HUES48 (cell line): ENCODE measurements around the gene CXCR5.
"Not testable (repeated sequence)": the region's sequence is repeated elsewhere in the genome, so short reads cannot be mapped to it uniquely, and the experiment has no call there.

Experiments used
- H3K27ac ChIP-seq: one replicate; pipeline ENCODE4 v1.7.0; 2013; ENCODE audit warnings: low read depth, low read length, inconsistent platforms
- H3K27me3 ChIP-seq: 2 replicates; pipeline ENCODE4 v1.6.1; 2013; ENCODE audit warnings: mild to moderate bottlenecking, low read length; ENCODE audit not compliant: control insufficient read depth, insufficient read depth
- H3K36me3 ChIP-seq: 2 replicates; pipeline ENCODE4 v1.6.1; 2013; ENCODE audit warnings: low read length; ENCODE audit not compliant: control insufficient read depth, insufficient read depth
- H3K4me1 ChIP-seq: 2 replicates; pipeline ENCODE4 v1.6.1; 2013; ENCODE audit warnings: mild to moderate bottlenecking, low read length; ENCODE audit not compliant: control insufficient read depth, insufficient read depth
- H3K4me3 ChIP-seq: 2 replicates; pipeline ENCODE4 v1.5.1; 2013; ENCODE audit warnings: mild to moderate bottlenecking, low read depth, low read length
- H3K9ac ChIP-seq: 2 replicates; pipeline ENCODE4 v1.6.1; 2013; ENCODE audit warnings: mild to moderate bottlenecking, low read depth, low read length, moderate library complexity
- H3K9me3 ChIP-seq: 2 replicates; pipeline ENCODE4 v1.6.1; 2013; ENCODE audit warnings: low read length; ENCODE audit not compliant: control insufficient read depth, insufficient read depth

CXCR5 gene, protein sequence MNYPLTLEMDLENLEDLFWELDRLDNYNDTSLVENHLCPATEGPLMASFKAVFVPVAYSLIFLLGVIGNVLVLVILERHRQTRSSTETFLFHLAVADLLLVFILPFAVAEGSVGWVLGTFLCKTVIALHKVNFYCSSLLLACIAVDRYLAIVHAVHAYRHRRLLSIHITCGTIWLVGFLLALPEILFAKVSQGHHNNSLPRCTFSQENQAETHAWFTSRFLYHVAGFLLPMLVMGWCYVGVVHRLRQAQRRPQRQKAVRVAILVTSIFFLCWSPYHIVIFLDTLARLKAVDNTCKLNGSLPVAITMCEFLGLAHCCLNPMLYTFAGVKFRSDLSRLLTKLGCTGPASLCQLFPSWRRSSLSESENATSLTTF

DNA sequence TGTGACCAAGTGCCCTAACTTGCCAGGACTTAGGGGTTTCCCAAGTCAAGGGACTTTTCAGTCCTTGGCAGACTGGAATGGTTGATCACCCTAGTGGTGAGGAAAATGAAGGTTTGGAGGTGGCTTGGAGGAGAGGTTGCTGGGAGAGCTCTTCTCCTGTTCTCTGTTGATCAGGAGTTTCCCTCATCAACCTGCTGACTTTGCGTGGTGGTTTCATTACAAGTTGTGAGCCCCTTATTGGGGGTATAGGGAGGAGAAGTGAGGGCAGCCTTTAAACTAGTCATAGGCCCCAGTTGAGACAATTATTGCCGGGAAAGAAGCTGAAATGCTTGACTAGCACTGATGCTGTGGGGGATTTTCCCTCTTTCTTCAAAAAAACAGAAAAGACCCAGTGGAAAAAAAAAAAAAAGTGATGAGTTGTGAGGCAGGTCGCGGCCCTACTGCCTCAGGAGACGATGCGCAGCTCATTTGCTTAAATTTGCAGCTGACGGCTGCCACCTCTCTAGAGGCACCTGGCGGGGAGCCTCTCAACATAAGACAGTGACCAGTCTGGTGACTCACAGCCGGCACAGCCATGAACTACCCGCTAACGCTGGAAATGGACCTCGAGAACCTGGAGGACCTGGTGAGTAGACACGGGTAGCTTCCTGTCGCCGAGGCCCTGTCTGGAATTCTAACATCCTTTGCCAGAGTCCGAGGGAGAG lies at the start of gene CXCR5:
Gene CXCR5 (plus strand): TSS at position 525 of the 704 bp plus-strand sequence. CDS start 50 bp downstream, at position 575.
- Histone ChIP-seq H3K27me3 (no peaks in the 10 kb centered on the region), H3K9ac (no peak within 1 kb of the TSS), H3K27ac (no peak within 1 kb of the TSS), H3K4me3 (no peak within 1 kb of the TSS), H3K4me1 (peaks cover 13% of the 10 kb centered on the region), H3K36me3 (no peaks in the 10 kb centered on the region), H3K9me3 (no peaks in the 10 kb centered on the region)

- no peak overlapping the region for H3K4me3 ChIP-seq
- H3K4me1 ChIP-seq = no peaks in the 10 kb centered on the region
- H3K9ac ChIP-seq = no peak overlapping the region
- H3K9me3 ChIP-seq = no peaks in the 10 kb centered on the region
- H3K27me3 ChIP-seq = no peaks in the 10 kb centered on the region
- no peak overlapping the region for H3K27ac ChIP-seq
- no peaks in the 10 kb centered on the region for H3K36me3 ChIP-seq
Measured at GRCh38 chr11:118834427-118835028, 49.2 kb upstream of the CXCR5 start.

DNA sequence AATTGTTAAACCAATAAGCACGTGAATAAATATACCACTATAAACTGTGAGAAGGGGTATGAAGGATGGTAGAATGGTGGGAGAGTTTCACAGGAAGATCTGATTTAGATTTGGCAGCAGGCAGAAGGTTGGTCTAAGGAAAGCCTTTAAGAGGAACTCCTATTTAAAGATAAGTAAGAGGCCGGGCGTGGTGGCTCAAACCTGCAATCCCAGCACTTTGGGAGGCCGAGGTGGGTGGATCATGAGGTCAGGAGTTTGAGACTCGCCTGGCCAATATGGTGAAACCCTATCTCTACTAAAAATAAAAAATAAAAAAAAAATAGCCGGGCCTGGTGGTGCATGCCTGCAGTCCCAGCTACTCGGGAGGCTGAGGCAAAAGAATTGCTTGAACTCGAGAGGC lies 45.8 kb upstream of the CXCR5 start:
- Histone ChIP-seq H3K9me3 (no peaks in the 10 kb centered on the region), H3K4me1 (no peaks in the 10 kb centered on the region), H3K27me3 (no peaks in the 10 kb centered on the region), H3K9ac (no peak overlapping the region), H3K27ac (no peak overlapping the region), H3K36me3 (no peaks in the 10 kb centered on the region), H3K4me3 (no peak overlapping the region)

GRCh38 chr11:118838905-118839553 lies 44.7 kb upstream of the CXCR5 start:
- no peak overlapping the region for H3K27ac ChIP-seq
- no peaks in the 10 kb centered on the region for H3K9me3 ChIP-seq
- no peaks in the 10 kb centered on the region for H3K27me3 ChIP-seq
- H3K9ac ChIP-seq = no peak overlapping the region
- no peaks in the 10 kb centered on the region for H3K4me1 ChIP-seq
- H3K4me3 ChIP-seq = no peak overlapping the region
- no peaks in the 10 kb centered on the region for H3K36me3 ChIP-seq

GRCh38 chr11:118841469-118842242 lies 42.0 kb upstream of the CXCR5 start:
- Histone ChIP-seq H3K4me1 (peaks cover 6% of the 10 kb centered on the region; the same call in 1 of the 2 replicates), H3K4me3 (no peak overlapping the region), H3K9ac (no peak overlapping the region), H3K36me3 (no peaks in the 10 kb centered on the region), H3K27ac (no peak overlapping the region), H3K9me3 (no peaks in the 10 kb centered on the region), H3K27me3 (no peaks in the 10 kb centered on the region)

- peaks cover 6% of the 10 kb centered on the region; the same call in 1 of the 2 replicates for H3K4me1 ChIP-seq
- no peak overlapping the region for H3K4me3 ChIP-seq
- H3K36me3 ChIP-seq = no peaks in the 10 kb centered on the region
- no peaks in the 10 kb centered on the region for H3K9me3 ChIP-seq
- no peaks in the 10 kb centered on the region for H3K27me3 ChIP-seq
- no peak overlapping the region for H3K9ac ChIP-seq
- H3K27ac ChIP-seq = no peak overlapping the region
Measured at GRCh38 chr11:118842369-118842768, 41.3 kb upstream of the CXCR5 start.

DNA sequence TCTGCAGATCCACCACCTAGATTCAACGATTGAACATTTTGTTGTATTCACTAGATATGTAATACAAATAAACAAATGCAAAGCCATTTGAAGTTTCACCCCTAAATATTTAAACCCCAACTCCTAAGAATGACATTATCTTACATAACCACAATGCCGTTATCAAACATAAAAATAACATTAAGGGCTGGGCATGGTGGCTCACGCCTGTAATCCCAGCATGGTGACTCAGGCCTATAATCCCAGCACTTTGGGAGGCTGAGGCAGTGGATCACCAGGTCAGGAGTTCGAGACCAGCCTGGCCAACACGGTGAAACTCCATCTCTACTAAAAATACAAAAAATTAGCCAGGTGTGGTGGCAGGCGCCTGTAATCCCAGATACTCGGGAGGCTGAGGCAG lies 40.8 kb upstream of the CXCR5 start:
- H3K27me3 ChIP-seq, H3K9ac ChIP-seq, H3K4me1 ChIP-seq: not testable (repeated sequence)

GRCh38 chr11:118843565-118843964 lies 40.1 kb upstream of the CXCR5 start:
- Histone ChIP-seq H3K27me3 (no peaks in the 10 kb centered on the region), H3K4me1 (peaks cover 6% of the 10 kb centered on the region; the same call in 1 of the 2 replicates), H3K27ac (no peak overlapping the region), H3K4me3 (no peak overlapping the region), H3K9ac (no peak overlapping the region), H3K36me3 (no peaks in the 10 kb centered on the region), H3K9me3 (no peaks in the 10 kb centered on the region)

More for the DNA sequence above, 40.8 kb upstream of the CXCR5 start:
- not testable (repeated sequence) for H3K27ac ChIP-seq, H3K4me3 ChIP-seq, H3K9me3 ChIP-seq, H3K36me3 ChIP-seq

GRCh38 chr11:118845369-118845768 lies 38.3 kb upstream of the CXCR5 start:
- no peak overlapping the region for H3K9ac ChIP-seq

GRCh38 chr11:118846181-118846935 lies 37.3 kb upstream of the CXCR5 start:
- no peaks in the 10 kb centered on the region for H3K36me3 ChIP-seq
- peaks cover 6% of the 10 kb centered on the region; the same call in 1 of the 2 replicates for H3K4me1 ChIP-seq
- H3K4me3 ChIP-seq = no peak overlapping the region
- no peaks in the 10 kb centered on the region for H3K9me3 ChIP-seq
- no peak overlapping the region for H3K27ac ChIP-seq
- no peak overlapping the region for H3K9ac ChIP-seq
- H3K27me3 ChIP-seq = no peaks in the 10 kb centered on the region

More at GRCh38 chr11:118845369-118845768, 38.3 kb upstream of the CXCR5 start:
- Histone ChIP-seq H3K4me1 (peaks cover 6% of the 10 kb centered on the region; the same call in 1 of the 2 replicates), H3K27ac (no peak overlapping the region), H3K36me3 (no peaks in the 10 kb centered on the region), H3K9me3 (no peaks in the 10 kb centered on the region), H3K27me3 (no peaks in the 10 kb centered on the region), H3K4me3 (no peak overlapping the region)
